ENCODE results near the gene RHBDD1. TPM values are rescaled to one million over a fixed set of nuclear protein-coding genes. Genes with fewer than 3 reads are reported as not detected.

Gene RHBDD1
- total RNA-seq, 1 experiment from 2014 or later: 28.0 TPM

- Histone ChIP-seq H3K9me3 (ENCODE audit: low read depth, low read length, poor library complexity, severe bottlenecking) (no peaks in the 10 kb centered on the region), H3K27ac (ENCODE audit: low read depth, low read length, poor library complexity, severe bottlenecking) (no peak overlapping the region), H3K27me3 (replicated peaks; ENCODE audit: insufficient read depth, low read depth, low read length, poor library complexity) (no peaks in the 10 kb centered on the region), H3K36me3 (ENCODE audit: insufficient read depth, low read length, poor library complexity, severe bottlenecking) (no peaks in the 10 kb centered on the region), H3K4me3 (ENCODE audit: low read depth, low read length, poor library complexity, severe bottlenecking) (no peak overlapping the region), H3K4me1 (ENCODE audit: insufficient read depth, low read length, poor library complexity, severe bottlenecking) (no peaks in the 10 kb centered on the region)
- TF ChIP-seq EZH2 (IDR thresholded peaks at IDR 0.05; ENCODE audit: borderline replicate concordance, low read depth, low read length, poor library complexity, severe bottlenecking): no peak
- TF ChIP-seq CTCF (conservative IDR thresholded peaks at IDR 0.05; ENCODE audit: low read depth, low read length): no peak
- BruUV-seq (replicated peaks): no TSS peak
- DNase-seq (ENCODE audit: low spot score): no peak
- intact Hi-C loops (cut with micrococcal nuclease; ENCODE audit: unreplicated experiment): no loop called here
- POLR2A ChIA-PET (ENCODE audit: low non-redundant PET): no interaction called here
- CTCF ChIA-PET: no interaction called here
These were observed 62.3 kb downstream of the RHBDD1 start for GRCh38 chr2:226898121-226898520.

- no peak overlapping the region for H3K27ac ChIP-seq (ENCODE audit: low read depth, low read length, poor library complexity, severe bottlenecking)
- no peaks in the 10 kb centered on the region for H3K27me3 ChIP-seq (replicated peaks; ENCODE audit: insufficient read depth, low read depth, low read length, poor library complexity)
- no TSS peak for BruUV-seq (replicated peaks)
- no peaks in the 10 kb centered on the region for H3K9me3 ChIP-seq (ENCODE audit: low read depth, low read length, poor library complexity, severe bottlenecking)
- H3K36me3 ChIP-seq (ENCODE audit: insufficient read depth, low read length, poor library complexity, severe bottlenecking): no peaks in the 10 kb centered on the region
- ChIA-PET POLR2A (ENCODE audit: low non-redundant PET) (no interaction called here), CTCF (no interaction called here)
- TF ChIP-seq CTCF (conservative IDR thresholded peaks at IDR 0.05; ENCODE audit: low read depth, low read length) (no peak), EZH2 (IDR thresholded peaks at IDR 0.05; ENCODE audit: borderline replicate concordance, low read depth, low read length, poor library complexity, severe bottlenecking) (no peak)
- DNase-seq (ENCODE audit: low spot score): no peak
- H3K4me3 ChIP-seq (ENCODE audit: low read depth, low read length, poor library complexity, severe bottlenecking): no peak overlapping the region
- H3K4me1 ChIP-seq (ENCODE audit: insufficient read depth, low read length, poor library complexity, severe bottlenecking): no peaks in the 10 kb centered on the region
- intact Hi-C loops (cut with micrococcal nuclease; ENCODE audit: unreplicated experiment): no loop called here
These were observed 63.0 kb downstream of the RHBDD1 start for GRCh38 chr2:226898897-226899296.

GRCh38 chr2:226902041-226902966 is 66.5 kb downstream of the RHBDD1 start:
- Histone ChIP-seq H3K27me3 (replicated peaks; ENCODE audit: insufficient read depth, low read depth, low read length, poor library complexity) (no peaks in the 10 kb centered on the region), H3K4me1 (ENCODE audit: insufficient read depth, low read length, poor library complexity, severe bottlenecking) (no peaks in the 10 kb centered on the region), H3K4me3 (ENCODE audit: low read depth, low read length, poor library complexity, severe bottlenecking) (no peak overlapping the region), H3K36me3 (ENCODE audit: insufficient read depth, low read length, poor library complexity, severe bottlenecking) (no peaks in the 10 kb centered on the region), H3K9me3 (ENCODE audit: low read depth, low read length, poor library complexity, severe bottlenecking) (no peaks in the 10 kb centered on the region), H3K27ac (ENCODE audit: low read depth, low read length, poor library complexity, severe bottlenecking) (no peak overlapping the region)
- BruUV-seq (replicated peaks): no TSS peak
- POLR2A ChIA-PET (ENCODE audit: low non-redundant PET): no interaction called here
- DNase-seq (ENCODE audit: low spot score): no peak
- no peak for TF ChIP-seq EZH2 (IDR thresholded peaks at IDR 0.05; ENCODE audit: borderline replicate concordance, low read depth, low read length, poor library complexity, severe bottlenecking)
- no peak for TF ChIP-seq CTCF (conservative IDR thresholded peaks at IDR 0.05; ENCODE audit: low read depth, low read length)
- intact Hi-C loops (cut with micrococcal nuclease; ENCODE audit: unreplicated experiment): no loop called here
- CTCF ChIA-PET: no interaction called here

Measured in A673 (cell line).